HPDE6-E6E7 (cell line): ENCODE measurements around the gene FOXN4.
A peak's percentile ranks its signal among the peaks of the same experiment; 100 is the strongest.

ENCODE experiments used
- DNase-seq: peaks from one replicate; pipeline ENCODE4 v3.0.0; 2011; ENCODE audit warnings: missing footprints; ENCODE audit errors: extremely low spot score

The FOXN4 gene

GRCh38 chr12:109305547-109305946 is 3.5 kb downstream of the FOXN4 start:
- DNase-seq: no peak

GRCh38 chr12:109304485-109304884 is 4.6 kb downstream of the FOXN4 start:
- DNase-seq: no peak

GRCh38 chr12:109302770-109303169 is 6.3 kb downstream of the FOXN4 start:
- no peak for DNase-seq

- peak; percentile 10 for DNase-seq
Observed at GRCh38 chr12:109302358-109302757, 6.7 kb downstream of the FOXN4 start.

- no peak for DNase-seq
Observed at GRCh38 chr12:109301643-109302168, 7.4 kb downstream of the FOXN4 start.

GRCh38 chr12:109299849-109300248 is 9.2 kb downstream of the FOXN4 start:
- no peak for DNase-seq

- DNase-seq: no peak
Observed at GRCh38 chr12:109296431-109296830, 12.7 kb downstream of the FOXN4 start.

GRCh38 chr12:109295764-109296425 is 13.2 kb downstream of the FOXN4 start:
- DNase-seq: no peak

- DNase-seq: no peak
Observed at GRCh38 chr12:109294286-109294796, 14.7 kb downstream of the FOXN4 start.

GRCh38 chr12:109293106-109293505 is 16.0 kb downstream of the FOXN4 start:
- no peak for DNase-seq

- DNase-seq: no peak
Observed at GRCh38 chr12:109292342-109292711, 16.8 kb downstream of the FOXN4 start.

GRCh38 chr12:109291521-109292341 is 17.4 kb downstream of the FOXN4 start:
- no peak for DNase-seq

GRCh38 chr12:109291117-109291516 is 18.0 kb downstream of the FOXN4 start:
- DNase-seq: no peak

- DNase-seq: no peak
Observed at GRCh38 chr12:109290061-109290460, 19.0 kb downstream of the FOXN4 start.

- DNase-seq: no peak
Observed at GRCh38 chr12:109289551-109289950, 19.5 kb downstream of the FOXN4 start.

- no peak for DNase-seq
Observed at GRCh38 chr12:109289004-109289403, 20.1 kb downstream of the FOXN4 start.

GRCh38 chr12:109288571-109288970 is 20.5 kb downstream of the FOXN4 start:
- DNase-seq: no peak

GRCh38 chr12:109287811-109288469 is 21.1 kb downstream of the FOXN4 start:
- DNase-seq: no peak

GRCh38 chr12:109287181-109287580 is 21.9 kb downstream of the FOXN4 start:
- DNase-seq: no peak

- DNase-seq: no peak
Observed at GRCh38 chr12:109286652-109287051, 22.4 kb downstream of the FOXN4 start.

- no peak for DNase-seq
Observed at GRCh38 chr12:109286252-109286651, 22.8 kb downstream of the FOXN4 start.

GRCh38 chr12:109284392-109284791 is 24.7 kb downstream of the FOXN4 start:
- DNase-seq: no peak
